K562 (cell line): ENCODE measurements around the gene VARS1. TPM values are rescaled to one million over a fixed set of nuclear protein-coding genes. Genes with fewer than 3 reads are reported as not detected.

Source experiments
- CBX2 ChIP-seq: fragments of 200-600 bp; sonication (generic); IDR thresholded peaks from one replicate; pipeline ENCODE4 v1.6.1; 2012; ENCODE audit warnings: mild to moderate bottlenecking, low read length, inconsistent platforms; ENCODE audit not compliant: insufficient read depth, poor library complexity, severe bottlenecking
- CCNT2 ChIP-seq: IDR thresholded peaks from 2 replicates; pipeline ENCODE4 v1.6.1; 2011; ENCODE audit warnings: borderline replicate concordance, low read depth, mild to moderate bottlenecking, moderate library complexity, mixed read lengths, low read length; ENCODE audit not compliant: insufficient read length; ENCODE audit errors: extremely low read depth
- ELF4 ChIP-seq: fragments of 450-650 bp; formaldehyde crosslinking; IDR thresholded peaks from 2 replicates; pipeline ENCODE4 v1.4.0; 2022; ENCODE audit warnings: missing genetic modification characterization
- ERF ChIP-seq: fragments of 450-650 bp; formaldehyde crosslinking; IDR thresholded peaks from 2 replicates; pipeline ENCODE4 v1.4.0; 2020; ENCODE audit warnings: mild to moderate bottlenecking, mixed read lengths
- ESRRB ChIP-seq: fragments of 250-450 bp; sonication (Bioruptor Pico); IDR thresholded peaks from 2 replicates; pipeline ENCODE4 v1.5.0; 2020; ENCODE audit warnings: mild to moderate bottlenecking, moderate library complexity, borderline replicate concordance
- GTF2A2 ChIP-seq: IDR thresholded peaks from 2 replicates; pipeline ENCODE4 v1.6.1; 2016; ENCODE audit warnings: mild to moderate bottlenecking, missing genetic modification characterization, missing compliant biosample characterization
- HSF4 ChIP-seq: fragments of 250-450 bp; sonication (Bioruptor Pico); IDR thresholded peaks from 2 replicates; pipeline ENCODE4 v2.1.2; 2022; ENCODE audit warnings: mild to moderate bottlenecking, moderate library complexity, borderline replicate concordance
- JUN ChIP-seq, 2 experiments: sonication (generic) in 1 of 2; formaldehyde crosslinking in 1 of 2; IDR thresholded peaks; 2 replicates each; pipeline versions ENCODE4 v1.6.1 to v1.8.0; 2012 to 2022; ENCODE audit warnings: borderline replicate concordance in 2 of 2, mild to moderate bottlenecking in 2 of 2, improper control_type of control experiment in 1 of 2, low read depth in 1 of 2, low read length in 1 of 2, missing genetic modification reagents in 1 of 2
- KLF10 ChIP-seq: fragments of 250-450 bp; sonication (Bioruptor Pico); IDR thresholded peaks from 2 replicates; pipeline ENCODE4 v1.6.1; 2021; ENCODE audit warnings: matching md5 sums
- NCOA6 ChIP-seq: fragments of 450-650 bp; IDR thresholded peaks from 2 replicates; pipeline ENCODE4 v1.6.1; 2017; ENCODE audit warnings: mild to moderate bottlenecking
- NR4A1 ChIP-seq, 2 experiments: fragments of 250-450 bp in 1 of 2; fragments of 450-650 bp in 1 of 2; sonication (Bioruptor Pico) in 1 of 2; IDR thresholded peaks; 2 replicates each; pipeline versions ENCODE4 v1.4.0 to v1.6.1; 2016 to 2020; ENCODE audit warnings: mild to moderate bottlenecking in 2 of 2, missing compliant biosample characterization in 1 of 2, missing genetic modification characterization in 1 of 2, moderate library complexity in 1 of 2
- PHB ChIP-seq: fragments of 250-450 bp; sonication (Bioruptor Pico); IDR thresholded peaks from 2 replicates; pipeline ENCODE4 v1.5.0; 2021
- SIN3A ChIP-seq, 2 experiments: fragments of 150-350 bp in 1 of 2; IDR thresholded peaks; 2 replicates each; pipeline ENCODE4 v1.6.1; 2011 to 2016; ENCODE audit warnings: borderline replicate concordance in 2 of 2, low read depth in 2 of 2, low read length in 2 of 2, mild to moderate bottlenecking in 2 of 2, moderate library complexity in 2 of 2; ENCODE audit not compliant: control insufficient read depth in 1 of 2
- TAF1 ChIP-seq: IDR thresholded peaks from 2 replicates; pipeline ENCODE4 v1.6.1; 2011; ENCODE audit warnings: mild to moderate bottlenecking, low read length, moderate library complexity; ENCODE audit not compliant: insufficient read depth, control insufficient read depth, severe bottlenecking; ENCODE audit errors: extremely low read depth
- YBX1 ChIP-seq: fragments of 450-650 bp; IDR thresholded peaks from 2 replicates; pipeline ENCODE4 v1.7.1; 2016; ENCODE audit warnings: mild to moderate bottlenecking
- ZNF282 ChIP-seq: sonication (generic); formaldehyde crosslinking; IDR thresholded peaks from 2 replicates; pipeline ENCODE4 v1.8.1; 2023; ENCODE audit warnings: missing genetic modification reagents
- ZNF41 ChIP-seq: fragments of 250-450 bp; sonication (Bioruptor Pico); conservative IDR thresholded peaks from 2 replicates; pipeline ENCODE4 v1.4.0; 2020; ENCODE audit warnings: mild to moderate bottlenecking
- ZNF586 ChIP-seq: fragments of 450-650 bp; formaldehyde crosslinking; conservative IDR thresholded peaks from 2 replicates; pipeline ENCODE4 v1.4.0; 2020; ENCODE audit warnings: mild to moderate bottlenecking, moderate library complexity
- ZNF707 ChIP-seq: fragments of 250-450 bp; sonication (Bioruptor Pico); conservative IDR thresholded peaks from 2 replicates; pipeline ENCODE4 v1.8.0; 2022; ENCODE audit warnings: inconsistent platforms, mild to moderate bottlenecking, moderate library complexity
- polyA plus RNA-seq, 8 experiments: library from polyadenylated mRNA; depleted of rRNA in 4 of 8; stranded (reverse) in 5 of 8; unstranded in 3 of 8; fragments of >200 nt; fragmentation: Nextera tagmentation in 2 of 8; fragmentation: Illumina TruSeq in 1 of 8; extraction: Ambion mirVana in 2 of 8; extraction: Trizol in 1 of 8; gene quantifications; 2 replicates each; pipeline versions ENCODE4 v1.2.1 to v1.2.3, GENCODE V29; 2011 to 2014; ENCODE audit warnings: inconsistent platforms in 1 of 8, missing spikeins in 1 of 8
- total RNA-seq, 7 experiments: library from RNA; depleted of rRNA in 6 of 7; stranded (reverse); fragments of >200 nt in 6 of 7; fragmentation: Illumina TruSeq in 2 of 7; extraction: Trizol in 2 of 7; gene quantifications; 2 replicates each; pipeline versions ENCODE4 v1.2.1 to v1.2.3, GENCODE V29; 2011 to 2021; ENCODE audit warnings: low replicate concordance in 1 of 7
- TF ChIP-seq, protein P1 (sequence below): fragments of 450-650 bp; IDR thresholded peaks from 2 replicates; pipeline ENCODE4 v1.6.1; 2016; ENCODE audit warnings: antibody characterized with exemption
- TF ChIP-seq, protein P2 (sequence below): fragments of 450-650 bp; IDR thresholded peaks from 2 replicates; pipeline ENCODE4 v1.6.1; 2016
- TF ChIP-seq, protein P3 (sequence below): fragments of 450-650 bp; IDR thresholded peaks from 2 replicates; pipeline ENCODE4 v1.6.1; 2016; ENCODE audit warnings: missing biosample characterization, missing genetic modification characterization

VARS1 gene
- total and polyA plus RNA-seq, 9 of the 15 experiments (the other 6 are each of a cell fraction or from before 2014, with no cell fraction given) = 2.9 to 488 (median 130) TPM

DNA sequence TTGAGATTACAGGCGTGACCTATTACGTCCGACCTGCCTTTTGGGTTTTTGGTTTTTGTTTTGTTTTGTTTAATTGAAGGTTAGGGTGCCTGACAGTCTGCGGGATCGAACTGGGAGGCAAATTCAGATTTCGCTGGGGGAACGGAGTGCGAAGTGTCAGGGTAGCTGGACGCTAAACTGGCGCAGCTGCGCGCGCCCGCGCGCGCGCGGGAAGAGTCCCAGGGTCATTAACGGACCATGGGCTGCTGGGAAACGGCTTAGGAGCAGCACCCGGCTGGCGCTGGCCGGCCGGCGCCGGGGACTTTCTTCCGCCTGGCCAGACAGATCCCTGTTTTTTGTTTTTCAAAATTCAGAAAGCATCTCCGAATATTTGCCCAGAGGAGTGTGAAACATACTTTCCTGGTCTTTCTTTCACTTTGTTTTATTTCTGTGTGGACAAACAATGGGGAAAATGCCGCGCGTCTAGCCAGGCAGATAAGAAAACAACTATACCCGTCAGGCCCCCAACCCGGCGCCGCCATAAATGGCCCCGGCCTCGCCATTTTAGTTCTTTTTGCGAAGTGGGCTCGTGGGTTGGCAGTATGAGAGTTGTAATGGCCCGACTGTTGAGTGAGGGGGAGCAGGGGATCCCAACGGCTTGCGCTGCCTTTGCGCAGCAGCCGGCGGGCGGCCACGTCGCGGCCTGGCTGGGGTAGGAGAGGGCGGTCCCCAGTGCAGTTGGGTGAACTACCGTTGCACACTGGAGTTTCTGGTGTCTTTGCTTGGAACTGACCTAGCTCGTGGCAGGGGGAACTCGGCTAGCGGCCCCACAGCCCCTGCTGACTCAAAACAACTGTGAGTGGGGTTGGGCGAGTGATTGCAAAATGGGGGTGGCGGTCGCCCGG is 39.1 kb upstream of the VARS1 start (continued):
- TF ChIP-seq, protein P1, sequence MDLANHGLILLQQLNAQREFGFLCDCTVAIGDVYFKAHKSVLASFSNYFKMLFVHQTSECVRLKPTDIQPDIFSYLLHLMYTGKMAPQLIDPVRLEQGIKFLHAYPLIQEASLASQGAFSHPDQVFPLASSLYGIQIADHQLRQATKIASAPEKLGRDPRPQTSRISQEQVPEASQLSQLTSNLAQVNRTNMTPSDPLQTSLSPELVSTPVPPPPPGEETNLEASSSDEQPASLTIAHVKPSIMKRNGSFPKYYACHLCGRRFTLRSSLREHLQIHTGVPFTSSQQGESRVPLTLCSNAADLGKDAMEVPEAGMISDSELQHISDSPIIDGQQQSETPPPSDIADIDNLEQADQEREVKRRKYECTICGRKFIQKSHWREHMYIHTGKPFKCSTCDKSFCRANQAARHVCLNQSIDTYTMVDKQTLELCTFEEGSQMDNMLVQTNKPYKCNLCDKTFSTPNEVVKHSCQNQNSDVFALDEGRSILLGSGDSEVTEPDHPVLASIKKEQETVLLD = peak; percentile 92
- TF ChIP-seq SIN3A (IDR thresholded peaks at IDR 0.05; ENCODE audit: borderline replicate concordance in 2 of 2, control insufficient read depth in 1 of 2, low read depth in 2 of 2, low read length in 2 of 2) (peak; percentile 87 to 96), TAF1 (peak; percentile 99), NCOA6 (no peak), KLF10 (CRISPR knock-in tag) (peak; percentile 87), ZNF41 (CRISPR knock-in tag) (peak; percentile 79), ZNF586 (peak; percentile 38; the same call in 1 of the 2 replicates), PHB (CRISPR knock-in tag) (peak; percentile 79), GTF2A2 (tag) (peak; percentile 97), JUN (IDR thresholded peaks at IDR 0.05; ENCODE audit: borderline replicate concordance, low read depth, low read length) (peak; percentile 30), JUN (CRISPR knock-in tag; IDR thresholded peaks at IDR 0.05; ENCODE audit: borderline replicate concordance) (peak; percentile 84; the same call in 1 of the 2 replicates), ZNF282 (CRISPR knock-in tag) (no peak; the same call in 1 of the 2 replicates), CCNT2 (peak; percentile 99), YBX1 (no peak), ELF4 (CRISPR knock-in tag) (peak; percentile 99), ERF (CRISPR knock-in tag) (peak; percentile 93), ESRRB (peak; percentile 84; the same call in 1 of the 2 replicates), CBX2 (no peak), NR4A1 (CRISPR knock-in tag; IDR thresholded peaks at IDR 0.05) (peak; percentile 97), NR4A1 (tag; IDR thresholded peaks at IDR 0.05) (peak; percentile 95), ZNF707 (CRISPR knock-in tag) (peak; percentile 76), HSF4 (no peak; the same call in 1 of the 2 replicates)
- TF ChIP-seq, protein P2, sequence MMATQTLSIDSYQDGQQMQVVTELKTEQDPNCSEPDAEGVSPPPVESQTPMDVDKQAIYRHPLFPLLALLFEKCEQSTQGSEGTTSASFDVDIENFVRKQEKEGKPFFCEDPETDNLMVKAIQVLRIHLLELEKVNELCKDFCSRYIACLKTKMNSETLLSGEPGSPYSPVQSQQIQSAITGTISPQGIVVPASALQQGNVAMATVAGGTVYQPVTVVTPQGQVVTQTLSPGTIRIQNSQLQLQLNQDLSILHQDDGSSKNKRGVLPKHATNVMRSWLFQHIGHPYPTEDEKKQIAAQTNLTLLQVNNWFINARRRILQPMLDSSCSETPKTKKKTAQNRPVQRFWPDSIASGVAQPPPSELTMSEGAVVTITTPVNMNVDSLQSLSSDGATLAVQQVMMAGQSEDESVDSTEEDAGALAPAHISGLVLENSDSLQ = peak; percentile 62; the same call in 1 of the 2 replicates
- TF ChIP-seq, protein P3, sequence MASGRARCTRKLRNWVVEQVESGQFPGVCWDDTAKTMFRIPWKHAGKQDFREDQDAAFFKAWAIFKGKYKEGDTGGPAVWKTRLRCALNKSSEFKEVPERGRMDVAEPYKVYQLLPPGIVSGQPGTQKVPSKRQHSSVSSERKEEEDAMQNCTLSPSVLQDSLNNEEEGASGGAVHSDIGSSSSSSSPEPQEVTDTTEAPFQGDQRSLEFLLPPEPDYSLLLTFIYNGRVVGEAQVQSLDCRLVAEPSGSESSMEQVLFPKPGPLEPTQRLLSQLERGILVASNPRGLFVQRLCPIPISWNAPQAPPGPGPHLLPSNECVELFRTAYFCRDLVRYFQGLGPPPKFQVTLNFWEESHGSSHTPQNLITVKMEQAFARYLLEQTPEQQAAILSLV (tag) = no peak; the same call in none of the 2 replicates
